CD4-positive, alpha-beta memory T cell (primary cell): ENCODE measurements around the gene MAPK6. TPM values are rescaled to one million over a fixed set of nuclear protein-coding genes. Genes with fewer than 3 reads are reported as not detected.

Source experiments
- CTCF ChIA-PET: fragments of 350-600 bp; sonication (Branson Sonifier 250); formaldehyde crosslinking; loops from one replicate; lab custom pipeline; 2021; ENCODE audit warnings: inconsistent platforms; ENCODE audit not compliant: partially characterized antibody; lab: Charles Lee
- POLR2A ChIA-PET: fragments of 350-600 bp; sonication (Branson Sonifier 250); formaldehyde crosslinking; loops from one replicate; lab custom pipeline; 2021; ENCODE audit not compliant: partially characterized antibody; lab: Charles Lee
- DNase-seq, 5 donors: peaks; one replicate each; pipeline versions ENCODE4 v3.0.0 to v3.0.0-alpha.2; 2020 to 2022; ENCODE audit warnings: mixed read lengths in 1 of 5
- H3K27ac ChIP-seq: one replicate; pipeline ENCODE4 v1.7.0; 2013; ENCODE audit warnings: low read depth, low read length
- H3K27me3 ChIP-seq: 2 replicates; pipeline ENCODE4 v1.7.0; 2013; ENCODE audit warnings: mild to moderate bottlenecking, low read length, moderate library complexity; ENCODE audit not compliant: insufficient read depth
- H3K36me3 ChIP-seq: 2 replicates; pipeline ENCODE4 v1.7.0; 2013; ENCODE audit warnings: mild to moderate bottlenecking, low read length, moderate library complexity; ENCODE audit not compliant: insufficient read depth
- H3K4me1 ChIP-seq: 2 replicates; pipeline ENCODE4 v1.7.0; 2013; ENCODE audit warnings: mild to moderate bottlenecking, low read length, moderate library complexity; ENCODE audit not compliant: insufficient read depth
- H3K4me3 ChIP-seq, 2 donors: one replicate each; pipeline ENCODE4 v1.7.0; 2013; ENCODE audit warnings: low read length in 2 of 2, mild to moderate bottlenecking in 1 of 2
- H3K9me3 ChIP-seq, 2 donors: one replicate each; pipeline ENCODE4 v1.7.0; 2013; ENCODE audit warnings: low read length in 2 of 2, control low read depth in 1 of 2; ENCODE audit not compliant: control insufficient read depth in 1 of 2
- H3K27ac Mint-ChIP-seq, 7 donors: one replicate each; pipeline ENCODE4 v1.8.0; 2020 to 2021; ENCODE audit warnings: mixed read lengths in 7 of 7, mild to moderate bottlenecking in 6 of 7, inconsistent platforms in 3 of 7, moderate library complexity in 3 of 7
- H3K27me3 Mint-ChIP-seq, 2 donors: one replicate each; pipeline ENCODE4 v1.8.0; 2020 to 2021; ENCODE audit warnings: mixed read lengths in 2 of 2
- H3K36me3 Mint-ChIP-seq, 2 donors: one replicate each; pipeline ENCODE4 v1.8.0; 2020 to 2021; ENCODE audit warnings: mixed read lengths in 2 of 2, inconsistent platforms in 1 of 2, mild to moderate bottlenecking in 1 of 2
- H3K4me1 Mint-ChIP-seq, 4 donors: one replicate each; pipeline ENCODE4 v1.8.0; 2020 to 2021; ENCODE audit warnings: mixed read lengths in 4 of 4, mild to moderate bottlenecking in 1 of 4
- H3K4me3 Mint-ChIP-seq, 8 donors: one replicate each; pipeline ENCODE4 v1.8.0; 2020 to 2021; ENCODE audit warnings: mixed read lengths in 8 of 8, mild to moderate bottlenecking in 7 of 8, moderate library complexity in 6 of 8, inconsistent platforms in 3 of 8
- H3K9me3 Mint-ChIP-seq, 8 donors: one replicate each; pipeline ENCODE4 v1.8.0; 2020 to 2021; ENCODE audit warnings: mixed read lengths in 8 of 8, mild to moderate bottlenecking in 5 of 8, inconsistent platforms in 3 of 8, moderate library complexity in 1 of 8
- intact Hi-C: fragments of 100-400 bp; cut with micrococcal nuclease; formaldehyde crosslinking; loops from one replicate; pipeline ENCODE4 v1.15.1; 2023
- polyA plus RNA-seq, 2 donors: library from polyadenylated mRNA; unstranded; fragments of 300-500 nt; fragmentation: Illumina TruSeq; gene quantifications; one replicate each; pipeline ENCODE4 v1.2.3, GENCODE V29; 2021
- total RNA-seq, 2 experiments: library from RNA; stranded (reverse); gene quantifications; one replicate each; pipeline ENCODE4 v1.2.3, GENCODE V29; 2021

Gene MAPK6
- total and polyA plus RNA-seq, 4 experiments from 2014 or later = 7.1 to 24.0 (median 13.1) TPM

DNA sequence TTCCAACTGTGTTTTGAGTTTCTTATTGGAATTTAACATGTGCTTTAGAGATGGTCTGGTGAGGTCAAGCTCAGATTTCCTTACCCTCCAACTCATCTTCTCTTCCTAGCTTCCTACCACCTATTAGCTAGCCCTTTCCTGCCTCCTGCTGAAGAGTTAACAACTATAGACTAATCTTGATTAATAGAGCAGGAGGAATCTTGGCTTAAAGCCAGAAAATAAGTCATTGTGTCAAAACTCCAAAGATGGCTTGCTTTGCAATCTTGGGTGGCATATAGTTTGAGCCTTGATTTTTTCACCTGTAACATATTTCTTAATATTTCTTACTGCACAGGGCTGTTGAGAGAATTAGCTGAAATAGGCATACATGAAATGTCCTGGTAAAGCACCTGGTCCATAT lies 66.3 kb downstream of the MAPK6 start:
- H3K9me3 Mint-ChIP-seq = peaks cover 2 to 11% (median 8%) of the 10 kb centered on the region in 8 donors
- H3K4me3 Mint-ChIP-seq = no peak overlapping the region
- intact Hi-C loops = no loop called here
- Histone ChIP-seq H3K9me3 (no peaks in the 10 kb centered on the region), H3K27me3 (no peaks in the 10 kb centered on the region), H3K4me3 (no peak overlapping the region), H3K4me1 (no peaks in the 10 kb centered on the region), H3K27ac (no peak overlapping the region), H3K36me3 (no peaks in the 10 kb centered on the region)
- peaks cover 0 to 5% (median 0%) of the 10 kb centered on the region in 4 donors for H3K4me1 Mint-ChIP-seq
- H3K27me3 Mint-ChIP-seq = peaks cover 6% of the 10 kb centered on the region in 2 donors
- peaks cover 0 to 7% of the 10 kb centered on the region in 2 donors for H3K36me3 Mint-ChIP-seq
- POLR2A ChIA-PET = no interaction called here
- no peak for DNase-seq
- CTCF ChIA-PET = no interaction called here
- no peak overlapping the region for H3K27ac Mint-ChIP-seq

DNA sequence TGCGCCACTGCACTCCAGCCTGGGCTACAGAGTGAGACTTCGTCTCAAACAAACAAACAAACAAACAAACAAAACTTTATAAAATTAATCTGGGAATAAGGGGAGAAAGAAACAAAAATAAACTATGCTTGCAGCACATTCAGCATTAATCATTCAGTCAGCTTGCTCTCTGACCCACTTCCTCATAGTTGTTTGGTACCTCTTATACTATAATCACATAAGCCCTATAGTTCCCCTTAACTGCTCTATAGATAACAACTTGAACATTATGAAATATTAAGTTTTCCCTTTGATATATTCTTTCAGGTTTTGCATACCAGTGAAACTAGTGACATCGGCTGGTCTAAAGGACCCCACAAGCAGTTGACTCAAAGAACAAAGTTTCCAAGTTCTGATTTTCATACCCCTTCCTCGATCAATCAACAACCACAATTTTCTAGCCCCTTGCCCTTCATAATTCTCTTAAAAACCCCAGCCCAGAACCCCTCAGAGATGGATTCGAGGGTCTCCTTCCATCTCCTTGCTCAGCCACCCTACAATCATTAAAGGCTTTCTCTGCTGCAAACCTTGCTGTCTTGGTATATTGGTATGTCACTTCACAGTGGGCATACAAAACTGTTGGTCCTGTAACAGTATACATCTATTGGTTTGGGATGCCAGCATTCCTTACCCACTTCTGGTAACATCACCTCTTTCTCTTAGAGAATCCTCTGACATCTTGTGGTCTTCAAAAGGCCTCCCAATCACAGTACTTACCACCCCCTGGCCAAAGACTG lies 67.2 kb downstream of the MAPK6 start:
- no peak for DNase-seq
- H3K27me3 Mint-ChIP-seq = peaks cover 7 to 9% of the 10 kb centered on the region in 2 donors
- H3K36me3 Mint-ChIP-seq = peaks cover 0 to 10% of the 10 kb centered on the region in 2 donors
- Histone ChIP-seq H3K4me3 (no peak overlapping the region), H3K4me1 (no peaks in the 10 kb centered on the region), H3K9me3 (no peaks in the 10 kb centered on the region), H3K36me3 (no peaks in the 10 kb centered on the region), H3K27me3 (no peaks in the 10 kb centered on the region), H3K27ac (no peak overlapping the region)
- H3K4me3 Mint-ChIP-seq = no peak overlapping the region
- intact Hi-C loops = no loop called here
- H3K27ac Mint-ChIP-seq = no peak overlapping the region
- CTCF ChIA-PET = no interaction called here
- peaks cover 3 to 16% (median 12%) of the 10 kb centered on the region in 8 donors for H3K9me3 Mint-ChIP-seq
- POLR2A ChIA-PET = no interaction called here
- peaks cover 0 to 5% (median 0%) of the 10 kb centered on the region in 4 donors for H3K4me1 Mint-ChIP-seq

DNA sequence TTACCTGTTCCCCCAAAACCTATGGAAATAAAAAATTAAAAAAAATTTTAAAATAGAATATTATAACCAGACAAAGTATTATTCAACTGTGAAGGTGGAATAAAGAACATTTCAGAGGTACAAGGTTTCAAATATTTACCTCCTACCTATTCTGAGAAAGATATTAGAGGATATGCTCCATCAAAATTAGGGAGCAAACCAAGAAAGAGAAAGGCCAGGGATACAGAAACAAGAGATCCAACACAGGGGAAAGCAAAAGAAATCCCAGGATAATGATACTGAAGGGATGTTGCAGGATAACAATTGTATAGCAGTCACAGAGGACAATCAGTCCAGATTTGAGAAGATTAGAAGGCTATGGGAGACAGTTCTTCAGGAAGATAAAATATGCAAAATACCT lies 71.2 kb downstream of the MAPK6 start:
- H3K36me3 Mint-ChIP-seq = peaks cover 0 to 10% of the 10 kb centered on the region in 2 donors
- ChIA-PET POLR2A (no interaction called here), CTCF (no interaction called here)
- intact Hi-C loops = no loop called here
- Histone ChIP-seq H3K27ac (no peak overlapping the region), H3K9me3 (no peaks in the 10 kb centered on the region), H3K36me3 (no peaks in the 10 kb centered on the region), H3K4me1 (no peaks in the 10 kb centered on the region), H3K27me3 (no peaks in the 10 kb centered on the region), H3K4me3 (no peak overlapping the region)
- H3K4me3 Mint-ChIP-seq = no peak overlapping the region
- H3K27me3 Mint-ChIP-seq = peaks cover 8 to 10% of the 10 kb centered on the region in 2 donors
- H3K9me3 Mint-ChIP-seq = peaks cover 3 to 16% (median 12%) of the 10 kb centered on the region in 8 donors
- no peak overlapping the region for H3K27ac Mint-ChIP-seq
- H3K4me1 Mint-ChIP-seq = no peaks in the 10 kb centered on the region
- DNase-seq = no peak

DNA sequence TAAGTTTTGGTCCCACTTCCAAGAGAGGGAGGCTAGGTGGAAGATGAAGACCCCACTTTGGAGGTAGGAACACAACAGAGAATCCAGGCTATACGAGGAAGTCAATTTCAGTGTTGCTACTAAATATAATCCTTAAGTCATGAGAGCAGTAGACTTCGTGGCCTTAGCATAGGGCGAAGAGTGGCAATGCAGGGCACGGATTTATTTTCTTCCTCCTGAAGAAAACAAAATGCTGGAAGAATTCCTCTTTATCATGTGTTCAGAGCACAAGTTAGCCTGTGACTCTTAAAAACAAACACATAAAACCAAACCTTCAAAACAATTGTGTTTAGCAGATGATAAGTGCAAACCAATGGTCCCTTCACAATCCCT lies 74.1 kb downstream of the MAPK6 start:
- no peaks in the 10 kb centered on the region for H3K4me1 Mint-ChIP-seq
- Histone ChIP-seq H3K9me3 (no peaks in the 10 kb centered on the region), H3K36me3 (no peaks in the 10 kb centered on the region), H3K4me1 (no peaks in the 10 kb centered on the region), H3K4me3 (no peak overlapping the region), H3K27ac (no peak overlapping the region), H3K27me3 (no peaks in the 10 kb centered on the region)
- H3K36me3 Mint-ChIP-seq = peaks cover 0 to 10% of the 10 kb centered on the region in 2 donors
- DNase-seq = no peak
- peaks cover 3 to 16% (median 12%) of the 10 kb centered on the region in 8 donors for H3K9me3 Mint-ChIP-seq
- peaks cover 8 to 10% of the 10 kb centered on the region in 2 donors for H3K27me3 Mint-ChIP-seq
- H3K4me3 Mint-ChIP-seq = no peak overlapping the region
- H3K27ac Mint-ChIP-seq = no peak overlapping the region
- intact Hi-C loops = no loop called here
- CTCF ChIA-PET = no interaction called here
- POLR2A ChIA-PET = no interaction called here

DNA sequence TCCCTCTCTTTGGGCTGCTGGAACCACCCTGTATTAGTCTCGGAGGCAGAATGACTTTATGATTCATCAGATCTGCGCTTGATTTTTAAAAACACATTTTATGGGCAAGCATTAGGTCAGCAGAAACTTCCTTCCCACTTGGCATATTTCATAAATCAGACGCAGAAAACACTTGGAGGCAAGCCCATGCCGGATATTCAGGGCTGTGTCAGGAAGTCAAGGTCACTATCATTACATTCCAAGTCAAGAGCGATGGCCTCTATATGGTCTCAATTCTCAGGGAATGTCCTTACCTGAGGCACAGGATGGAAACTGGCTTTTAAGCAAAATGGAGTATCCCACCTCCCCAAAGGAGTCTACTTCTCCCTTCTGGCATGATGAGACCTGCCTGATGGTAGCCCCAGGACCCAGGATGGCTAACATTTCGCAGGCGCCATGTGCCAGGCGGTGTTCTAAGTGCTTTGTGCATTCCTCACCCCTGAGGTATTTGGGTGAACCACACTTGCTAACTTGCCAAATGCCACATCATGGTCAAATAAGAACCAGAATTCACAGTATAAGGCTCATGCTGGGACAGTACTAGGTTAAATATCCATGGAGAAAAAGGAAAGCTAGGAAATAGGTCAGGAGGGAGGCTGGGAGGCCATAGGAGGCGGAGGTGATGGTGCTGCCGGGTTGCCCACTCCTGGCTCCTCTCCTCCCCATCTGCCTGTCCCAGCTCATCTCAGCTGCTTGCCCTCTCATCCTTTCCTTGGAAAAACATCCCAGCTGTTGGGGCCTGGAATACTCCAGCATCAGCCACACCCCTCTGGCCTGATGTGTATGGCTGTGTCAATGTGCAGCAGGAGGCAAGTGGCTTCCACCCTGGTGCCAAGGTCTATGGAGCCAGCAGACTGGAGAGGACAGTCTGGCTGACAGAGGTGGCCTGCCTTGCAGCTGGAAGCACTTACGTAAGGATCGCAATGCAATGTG lies 74.8 kb downstream of the MAPK6 start:
- H3K36me3 ChIP-seq = no peaks in the 10 kb centered on the region
- H3K4me3 ChIP-seq = no peak overlapping the region
- Mint-ChIP-seq H3K27me3 (peaks cover 8 to 10% of the 10 kb centered on the region in 2 donors), H3K4me3 (no peak overlapping the region), H3K9me3 (peaks cover 3 to 16% (median 12%) of the 10 kb centered on the region in 8 donors), H3K4me1 (no peaks in the 10 kb centered on the region), H3K27ac (peak overlapping the region in 1 of 7 donors; percentile 77), H3K36me3 (peaks cover 0 to 10% of the 10 kb centered on the region in 2 donors)
- no peaks in the 10 kb centered on the region for H3K9me3 ChIP-seq
- DNase-seq = no peak
- POLR2A ChIA-PET = no interaction called here
- H3K4me1 ChIP-seq = no peaks in the 10 kb centered on the region
- H3K27ac ChIP-seq = no peak overlapping the region
- CTCF ChIA-PET = interaction anchor here (1.3 kb wide), 1 partner anchor 16 kb away, joined by 3 read pairs; no protein-coding TSS in a partner anchor
- intact Hi-C loops = no loop called here
- H3K27me3 ChIP-seq = no peaks in the 10 kb centered on the region

DNA sequence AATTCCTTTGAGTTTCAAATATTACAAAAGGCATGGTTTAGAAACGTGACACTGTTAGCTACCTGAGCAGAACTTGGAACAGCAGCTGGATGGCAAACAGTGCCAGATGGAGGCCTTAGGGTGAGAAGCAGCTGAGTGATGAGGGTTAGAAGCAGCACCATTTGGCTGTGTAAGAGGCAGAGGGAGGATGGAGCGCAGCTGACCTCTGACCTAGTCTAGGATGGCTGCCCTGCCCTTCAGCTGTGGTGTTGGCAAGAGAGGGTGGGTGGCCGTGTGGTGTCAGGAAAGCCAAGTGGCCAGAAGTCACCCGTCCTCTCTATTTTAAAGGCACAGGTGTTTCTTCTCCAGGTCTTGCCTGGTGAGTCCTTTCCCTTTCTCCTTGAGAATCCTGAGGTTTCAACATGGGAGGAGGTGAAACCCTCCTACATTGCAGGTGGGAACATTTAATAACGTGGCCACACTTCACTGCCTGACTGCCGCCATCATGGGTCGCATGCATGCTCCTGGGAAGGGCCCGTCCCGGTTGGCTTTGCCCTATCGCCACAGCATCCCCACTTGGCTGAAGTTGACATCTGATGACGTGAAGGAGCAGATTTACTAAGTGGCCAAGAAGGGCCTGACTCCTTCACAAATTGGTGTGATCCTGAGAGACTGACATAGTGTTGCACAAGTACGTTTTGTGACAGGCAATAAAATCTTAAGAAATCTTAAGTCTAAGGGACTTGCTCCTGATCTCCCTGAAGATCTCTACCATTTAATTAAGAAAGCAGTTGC lies 76.0 kb downstream of the MAPK6 start:
- Mint-ChIP-seq H3K36me3 (peaks cover 0 to 4% of the 10 kb centered on the region in 2 donors), H3K9me3 (peaks cover 3 to 8% (median 6%) of the 10 kb centered on the region in 8 donors), H3K4me3 (no peak overlapping the region), H3K27ac (no peak overlapping the region), H3K4me1 (no peaks in the 10 kb centered on the region), H3K27me3 (peaks cover 4 to 7% of the 10 kb centered on the region in 2 donors)
- no peaks in the 10 kb centered on the region for H3K27me3 ChIP-seq
- ChIA-PET CTCF (interaction anchor here (1.3 kb wide), 1 partner anchor 17 kb away, joined by 3 read pairs; no protein-coding TSS in a partner anchor), POLR2A (no interaction called here)
- H3K9me3 ChIP-seq = no peaks in the 10 kb centered on the region
- no peak overlapping the region for H3K27ac ChIP-seq
- no peaks in the 10 kb centered on the region for H3K36me3 ChIP-seq
- H3K4me1 ChIP-seq = no peaks in the 10 kb centered on the region
- DNase-seq = no peak
- no peak overlapping the region for H3K4me3 ChIP-seq
- intact Hi-C loops = no loop called here
